Nephron progenitor cell (in vitro differentiated cells): ENCODE data around the gene SLC44A1.
A peak's percentile ranks its signal among the peaks of the same experiment; 100 is the strongest.

Source experiments
- DNase-seq: peaks from one replicate; pipeline ENCODE4 v3.0.0; 2021
- H3K27ac Mint-ChIP-seq: 2 replicates; pipeline ENCODE4 v1.8.0; 2021; ENCODE audit warnings: mild to moderate bottlenecking, moderate library complexity, mixed read lengths
- H3K27me3 Mint-ChIP-seq: 2 replicates; pipeline ENCODE4 v1.8.0; 2021; ENCODE audit warnings: mild to moderate bottlenecking, low read depth, mixed read lengths; ENCODE audit not compliant: poor library complexity
- H3K36me3 Mint-ChIP-seq: 2 replicates; pipeline ENCODE4 v1.8.0; 2021; ENCODE audit warnings: low read depth, mixed read lengths
- H3K4me1 Mint-ChIP-seq: 2 replicates; pipeline ENCODE4 v1.8.0; 2021; ENCODE audit warnings: mixed read lengths
- H3K4me3 Mint-ChIP-seq: 2 replicates; pipeline ENCODE4 v1.8.0; 2021; ENCODE audit warnings: mild to moderate bottlenecking, moderate library complexity, mixed read lengths
- H3K9me3 Mint-ChIP-seq: 2 replicates; pipeline ENCODE4 v1.8.0; 2021; ENCODE audit warnings: mild to moderate bottlenecking, moderate library complexity, mixed read lengths
- CTCF ChIP-seq: fragments of 200-600 bp; sonication (generic); IDR thresholded peaks from 2 replicates; pipeline ENCODE4 v1.5.0; 2021; ENCODE audit warnings: antibody characterized with exemption

The SLC44A1 gene

GRCh38 chr9:105419816-105420597, 175.6 kb downstream of the SLC44A1 start:
- Mint-ChIP-seq H3K9me3 (no peaks in the 10 kb centered on the region), H3K36me3 (no peaks in the 10 kb centered on the region), H3K27ac (no peak overlapping the region), H3K4me3 (no peak overlapping the region), H3K4me1 (peaks cover 4% of the 10 kb centered on the region), H3K27me3 (peaks cover 2% of the 10 kb centered on the region)
- TF ChIP-seq CTCF: no peak
- DNase-seq: no peak

- DNase-seq: no peak
- H3K27me3 Mint-ChIP-seq: peaks cover 2% of the 10 kb centered on the region
- no peaks in the 10 kb centered on the region for H3K9me3 Mint-ChIP-seq
- no peaks in the 10 kb centered on the region for H3K36me3 Mint-ChIP-seq
- no peak for TF ChIP-seq CTCF
- no peak overlapping the region for H3K4me3 Mint-ChIP-seq
- no peaks in the 10 kb centered on the region for H3K4me1 Mint-ChIP-seq
- H3K27ac Mint-ChIP-seq: no peak overlapping the region
These were observed 176.7 kb downstream of the SLC44A1 start for GRCh38 chr9:105421154-105421553.

GRCh38 chr9:105421864-105422263, 177.4 kb downstream of the SLC44A1 start:
- no peak for DNase-seq
- H3K27ac Mint-ChIP-seq: no peak overlapping the region
- no peak overlapping the region for H3K4me3 Mint-ChIP-seq
- no peaks in the 10 kb centered on the region for H3K27me3 Mint-ChIP-seq
- no peaks in the 10 kb centered on the region for H3K36me3 Mint-ChIP-seq
- no peaks in the 10 kb centered on the region for H3K4me1 Mint-ChIP-seq
- TF ChIP-seq CTCF: no peak
- H3K9me3 Mint-ChIP-seq: no peaks in the 10 kb centered on the region

GRCh38 chr9:105425816-105426433, 181.5 kb downstream of the SLC44A1 start:
- Mint-ChIP-seq H3K27ac (no peak overlapping the region), H3K36me3 (no peaks in the 10 kb centered on the region), H3K4me1 (no peaks in the 10 kb centered on the region), H3K27me3 (peaks cover 2% of the 10 kb centered on the region), H3K9me3 (no peaks in the 10 kb centered on the region), H3K4me3 (no peak overlapping the region)
- peak; percentile 38 for TF ChIP-seq CTCF
- no peak for DNase-seq

GRCh38 chr9:105426657-105427056, 182.2 kb downstream of the SLC44A1 start:
- DNase-seq: no peak
- TF ChIP-seq CTCF: no peak
- Mint-ChIP-seq H3K9me3 (no peaks in the 10 kb centered on the region), H3K4me1 (no peaks in the 10 kb centered on the region), H3K4me3 (no peak overlapping the region), H3K27me3 (peaks cover 2% of the 10 kb centered on the region), H3K36me3 (no peaks in the 10 kb centered on the region), H3K27ac (no peak overlapping the region)
